K562 (cell line): ENCODE measurements around the gene YIF1A. TPM values are rescaled to one million over a fixed set of nuclear protein-coding genes. Genes with fewer than 3 reads are reported as not detected.
A peak's percentile ranks its signal among the peaks of the same experiment; 100 is the strongest.

Experiments used
- ATAC-seq: fragments of 200-7000 bp; cut with Tn5 transposase; 3 replicates; pipeline ENCODE4 v1.9.1; 2020; ENCODE audit warnings: moderate library complexity
- BruUV-seq: library from RNA; stranded (reverse); fragments of 400-500 nt; replicated peaks from 2 replicates; lab custom pipeline; 2021; lab: Mats Ljungman, UMichigan
- CTCF ChIA-PET: fragments of 300-600 bp; formaldehyde crosslinking; extraction: SDS; loops from one replicate; lab custom pipeline; 2021; ENCODE audit warnings: low intra/inter-chr PET ratio; lab: Yijun Ruan, JAX
- POLR2A ChIA-PET: fragments of 300-600, 350-650 bp; sonication (Branson Sonifier 250); formaldehyde crosslinking; extraction: SDS; loops from one replicate; lab custom pipeline; 2021; ENCODE audit warnings: antibody characterized with exemption, inconsistent platforms; lab: Yijun Ruan, JAX
- DNase-seq, 4 experiments: peaks; one replicate each; pipeline versions ENCODE4 v3.0.0 to v3.0.0-alpha.2; 2011 to 2018; ENCODE audit warnings: low spot score in 3 of 4, mixed read lengths in 3 of 4; ENCODE audit errors: extremely low read depth in 1 of 4
- FAIRE-seq: peaks from 2 replicates; lab custom pipeline; 2011; peaks lifted over from hg19 to GRCh38; lab: Jason Lieb, UNC
- H2AFZ ChIP-seq: 2 replicates; pipeline ENCODE4 v1.6.0; 2011; ENCODE audit warnings: low read depth, low read length, control low read depth, inconsistent platforms
- H3K27ac ChIP-seq: fragments of 200-600 bp; 3 replicates; pipeline ENCODE4 v1.8.0; 2011; ENCODE audit warnings: low read depth, mild to moderate bottlenecking, control low read depth, inconsistent platforms, low read length, moderate library complexity, mixed read lengths; ENCODE audit errors: extremely low read depth
- H3K27me3 ChIP-seq, 2 experiments: fragments of 300-600 bp in 1 of 2; 2 replicates in 1 of 2; 3 replicates in 1 of 2; pipeline versions ENCODE4 v1.6.0 to v1.8.0; 2011; ENCODE audit warnings: inconsistent platforms in 2 of 2, low read length in 2 of 2, mild to moderate bottlenecking in 1 of 2, mixed read lengths in 1 of 2, moderate library complexity in 1 of 2; ENCODE audit not compliant: control insufficient read depth in 2 of 2, insufficient read depth in 2 of 2
- H3K36me3 ChIP-seq: fragments of 300-600 bp; 3 replicates; pipeline ENCODE4 v1.8.0; 2011; ENCODE audit warnings: mild to moderate bottlenecking, low read length, inconsistent platforms; ENCODE audit not compliant: control insufficient read depth, insufficient read depth
- H3K4me1 ChIP-seq, 2 experiments: fragments of 200-600 bp in 1 of 2; replicated peaks in 1 of 2; 2 replicates in 1 of 2; 3 replicates in 1 of 2; pipeline versions ENCODE4 v1.5.1 to v1.8.0; 2011; ENCODE audit warnings: inconsistent platforms in 2 of 2, low read length in 2 of 2, mild to moderate bottlenecking in 1 of 2, mixed read lengths in 1 of 2, moderate library complexity in 1 of 2; ENCODE audit not compliant: control insufficient read depth in 2 of 2, insufficient read depth in 2 of 2
- H3K4me2 ChIP-seq: 2 replicates; pipeline ENCODE4 v1.6.1; 2011; ENCODE audit warnings: low read length, control low read depth, inconsistent platforms, mixed read lengths; ENCODE audit not compliant: insufficient read depth
- H3K4me3 ChIP-seq: fragments of 200-600 bp; sonication (generic), shearing (Covaris generic); 2 replicates; pipeline ENCODE4 v1.5.1; 2016; ENCODE audit warnings: control low read depth, inconsistent platforms
- H3K79me2 ChIP-seq: fragments of 200-600 bp; 3 replicates; pipeline ENCODE4 v1.8.0; 2011; ENCODE audit warnings: low read length, inconsistent platforms; ENCODE audit not compliant: control insufficient read depth, insufficient read depth
- H3K9ac ChIP-seq, 2 experiments: 2 replicates each; pipeline versions ENCODE4 v1.6.0 to v1.6.1; 2011; ENCODE audit warnings: low read depth in 2 of 2, low read length in 2 of 2, control low read depth in 1 of 2, inconsistent platforms in 1 of 2, mild to moderate bottlenecking in 1 of 2, mixed read lengths in 1 of 2; ENCODE audit not compliant: insufficient read depth in 1 of 2
- H3K9me1 ChIP-seq: one replicate; pipeline ENCODE4 v1.6.0; 2011; ENCODE audit warnings: inconsistent platforms, mild to moderate bottlenecking, low read length, moderate library complexity; ENCODE audit not compliant: control insufficient read depth, insufficient read depth
- H3K9me3 ChIP-seq: replicated peaks from 2 replicates; pipeline ENCODE4 v1.5.1; 2011; ENCODE audit warnings: low read depth, low read length, inconsistent platforms; ENCODE audit not compliant: control insufficient read depth, insufficient read depth
- H4K20me1 ChIP-seq: replicated peaks from 2 replicates; pipeline ENCODE4 v1.6.1; 2011; ENCODE audit warnings: low read length, inconsistent platforms, mixed read lengths; ENCODE audit not compliant: control insufficient read depth, insufficient read depth
- EGR1 ChIP-seq: fragments of 450-650 bp; conservative IDR thresholded peaks from 2 replicates; pipeline ENCODE4 v1.6.1; 2017; ENCODE audit warnings: mild to moderate bottlenecking
- GATA2 ChIP-seq: sonication (generic); formaldehyde crosslinking; IDR thresholded peaks from 2 replicates; pipeline ENCODE4 v1.4.0; 2020; ENCODE audit warnings: mild to moderate bottlenecking, missing genetic modification reagents
- GTF3C2 ChIP-seq: IDR thresholded peaks from 3 replicates; pipeline ENCODE4 v1.6.1; 2011; ENCODE audit warnings: borderline replicate concordance, mild to moderate bottlenecking, moderate library complexity; ENCODE audit not compliant: insufficient read length; ENCODE audit errors: extremely low read depth
- HMBOX1 ChIP-seq: sonication (generic); IDR thresholded peaks from 2 replicates; pipeline ENCODE4 v1.6.1; 2016
- MAFF ChIP-seq: IDR thresholded peaks from 2 replicates; pipeline ENCODE4 v1.6.1; 2012; ENCODE audit warnings: low read length, improper control_type of control experiment
- WGBS: fragments of 100-300 bp; shearing (Covaris generic); methylation state at CpG from one replicate; pipeline ENCODE4 v1.1.6; 2016; ENCODE audit warnings: low coverage, mixed read lengths; ENCODE audit not compliant: insufficient coverage; ENCODE audit errors: missing lambda C conversion rate; 5-methylcytosine and 5-hydroxymethylcytosine counted together
- in situ Hi-C: fragments of 300-500 bp; cut with MboI; formaldehyde crosslinking; loops from 4 replicates; pipeline ENCODE4 v1.15.0; 2018; ENCODE audit warnings: inconsistent platforms, mixed read lengths
- intact Hi-C: fragments of 100-400 bp; cut with micrococcal nuclease; formaldehyde crosslinking; loops from 2 replicates; pipeline ENCODE4 v1.14.2; 2022
- polyA plus RNA-seq, 8 experiments: library from polyadenylated mRNA; depleted of rRNA in 4 of 8; stranded (reverse) in 5 of 8; unstranded in 3 of 8; fragments of >200 nt; fragmentation: Nextera tagmentation in 2 of 8; fragmentation: Illumina TruSeq in 1 of 8; extraction: Ambion mirVana in 2 of 8; extraction: Trizol in 1 of 8; gene quantifications; 2 replicates each; pipeline versions ENCODE4 v1.2.1 to v1.2.3, GENCODE V29; 2011 to 2014; ENCODE audit warnings: inconsistent platforms in 1 of 8, missing spikeins in 1 of 8
- total RNA-seq, 7 experiments: library from RNA; depleted of rRNA in 6 of 7; stranded (reverse); fragments of >200 nt in 6 of 7; fragmentation: Illumina TruSeq in 2 of 7; extraction: Trizol in 2 of 7; gene quantifications; 2 replicates each; pipeline versions ENCODE4 v1.2.1 to v1.2.3, GENCODE V29; 2011 to 2021; ENCODE audit warnings: low replicate concordance in 1 of 7

YIF1A gene
- total and polyA plus RNA-seq, 9 of the 15 experiments (the other 6 are each of a cell fraction or from before 2014, with no cell fraction given), result 8.6 to 121 (median 77.2) TPM

GRCh38 chr11:66309475-66309874 lies 20.5 kb upstream of the YIF1A start (continued):
- no peak for TF ChIP-seq HMBOX1
- TF ChIP-seq MAFF, result peak; percentile 92

- Histone ChIP-seq H3K36me3 (no peaks in the 10 kb centered on the region), H3K79me2 (no peaks in the 10 kb centered on the region), H3K9ac (no peak overlapping the region), H3K27me3 (peaks cover 0 to 1% of the 10 kb centered on the region in 2 experiments; a peak in 1 of 5 replicates), H3K4me1 (0 out of 5 replicates have a peak, but pooled peaks cover 0 to 6% of the 10 kb centered on the region in 2 experiments), H3K9me3 (no peaks in the 10 kb centered on the region), H3K27ac (no peak overlapping the region), H4K20me1 (no peaks in the 10 kb centered on the region), H3K9me1 (peaks cover 3% of the 10 kb centered on the region), H2AFZ (no peak overlapping the region), H3K4me2 (no peak overlapping the region), H3K4me3 (no peak overlapping the region)
- DNase-seq, result no peak
- FAIRE-seq, result no peak
- ATAC-seq, result no peak; the same call in 2 of the 3 replicates
- in situ Hi-C loops (no loop called here), intact Hi-C loops (no loop called here)
- CTCF ChIA-PET, result no interaction called here
- POLR2A ChIA-PET, result interaction anchor here (1.0 to 1.5 kb wide), 2 partner anchors 10 to 14 kb away, joined by 3 to 5 read pairs; partner anchors contain the start of gene YIF1A
- BruUV-seq, result no TSS peak
- 32% methylated on average over 12 of the region's 12 CpGs for WGBS
- TF ChIP-seq EGR1 (peak; percentile 44; the same call in 1 of the 2 replicates), GTF3C2 (no peak), GATA2 (CRISPR knock-in tag) (no peak)
- TF ChIP-seq, all 486 proteins: peak for 1
These were observed 13.7 kb upstream of the YIF1A start for GRCh38 chr11:66302656-66303055.
